ENCODE results near the gene MTERF1.
"Not testable (repeated sequence)": the region's sequence is repeated elsewhere in the genome, so short reads cannot be mapped to it uniquely, and the experiment has no call there.

MTERF1 gene

GRCh38 chr7:91880016-91880412, 488 bp downstream of the MTERF1 start:
- FAIRE-seq: no peak

- peak; percentile 27 for FAIRE-seq
These were observed 3.9 kb downstream of the MTERF1 start for GRCh38 chr7:91876391-91877133.

GRCh38 chr7:91875851-91876250, 4.7 kb downstream of the MTERF1 start:
- no peak for FAIRE-seq

GRCh38 chr7:91872928-91873327, 7.6 kb downstream of the MTERF1 start:
- FAIRE-seq: no peak

DNA sequence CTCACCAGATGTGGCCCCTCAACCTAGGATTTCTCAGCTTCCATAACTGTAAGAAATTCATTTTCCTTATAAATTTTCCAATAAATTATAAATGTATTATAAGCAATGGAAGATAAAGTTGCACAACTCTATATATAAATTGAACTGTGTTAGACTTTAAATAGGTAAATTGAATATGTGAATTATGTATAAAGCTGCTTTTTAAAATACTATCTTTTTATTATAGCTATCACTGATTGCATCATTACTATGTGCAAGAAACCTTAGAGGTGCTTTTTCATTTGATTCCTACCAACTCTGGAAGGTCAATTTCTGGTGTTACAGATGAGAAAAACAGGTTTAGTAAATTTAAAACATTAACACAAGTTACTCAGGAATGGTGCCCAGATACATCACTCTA, 8.4 kb downstream of the MTERF1 start:
- no peak for FAIRE-seq

- FAIRE-seq: no peak
These were observed 10.8 kb downstream of the MTERF1 start for GRCh38 chr7:91869661-91870060.

GRCh38 chr7:91866599-91867148, 13.8 kb downstream of the MTERF1 start:
- peak; percentile 61 for FAIRE-seq

GRCh38 chr7:91865511-91865910, 15.0 kb downstream of the MTERF1 start:
- no peak for FAIRE-seq

GRCh38 chr7:91864604-91865003, 15.9 kb downstream of the MTERF1 start:
- not testable (repeated sequence) for FAIRE-seq

- no peak for FAIRE-seq
These were observed 16.4 kb downstream of the MTERF1 start for GRCh38 chr7:91864070-91864469.

GRCh38 chr7:91852263-91852741, 28.2 kb downstream of the MTERF1 start:
- no peak for FAIRE-seq

DNA sequence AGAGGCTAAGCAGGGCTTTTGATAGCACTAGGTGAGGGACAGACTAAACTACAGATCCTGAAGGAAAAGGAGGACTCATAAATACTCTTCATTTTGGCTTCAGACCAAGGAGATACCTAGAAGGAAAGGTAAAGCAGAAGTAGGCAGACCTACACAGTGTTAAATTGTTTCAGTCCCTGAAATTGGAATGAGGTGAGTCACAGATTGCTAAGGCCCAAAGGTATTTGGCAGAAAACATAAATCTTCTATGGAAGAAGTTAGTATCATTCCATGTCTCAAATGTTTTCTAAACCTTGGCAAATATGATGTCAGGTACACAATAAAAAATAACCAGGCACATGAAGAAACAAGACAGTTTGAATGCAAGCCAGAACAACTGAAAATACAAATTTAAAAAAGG, 30.0 kb downstream of the MTERF1 start:
- FAIRE-seq: peak; percentile 48

- FAIRE-seq: no peak
These were observed 32.5 kb downstream of the MTERF1 start for GRCh38 chr7:91847876-91848588.

GRCh38 chr7:91847231-91847630, 33.3 kb downstream of the MTERF1 start:
- FAIRE-seq: no peak

DNA sequence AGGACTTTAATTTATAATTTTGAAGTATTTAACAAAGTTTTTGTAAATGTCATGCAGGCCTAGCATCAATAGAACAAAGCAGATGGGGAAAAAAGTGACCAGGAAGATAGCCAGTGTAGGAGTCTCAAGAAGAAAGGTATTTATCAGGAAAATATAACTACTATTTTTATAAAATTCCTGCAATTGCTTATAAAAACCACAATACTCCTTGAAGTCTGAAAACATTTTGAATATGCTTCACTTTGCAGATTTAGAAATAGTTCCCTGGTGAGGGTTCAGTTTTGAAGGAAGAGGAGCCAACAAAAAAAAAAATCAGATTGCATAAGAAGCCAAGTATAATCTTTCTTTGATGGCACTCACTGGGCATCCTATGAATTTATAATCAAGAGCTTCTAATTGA, 34.1 kb downstream of the MTERF1 start:
- FAIRE-seq: no peak

GRCh38 chr7:91843831-91844230, 36.7 kb downstream of the MTERF1 start:
- FAIRE-seq: no peak

- FAIRE-seq: no peak
These were observed 42.1 kb downstream of the MTERF1 start for GRCh38 chr7:91838439-91838838.

DNA sequence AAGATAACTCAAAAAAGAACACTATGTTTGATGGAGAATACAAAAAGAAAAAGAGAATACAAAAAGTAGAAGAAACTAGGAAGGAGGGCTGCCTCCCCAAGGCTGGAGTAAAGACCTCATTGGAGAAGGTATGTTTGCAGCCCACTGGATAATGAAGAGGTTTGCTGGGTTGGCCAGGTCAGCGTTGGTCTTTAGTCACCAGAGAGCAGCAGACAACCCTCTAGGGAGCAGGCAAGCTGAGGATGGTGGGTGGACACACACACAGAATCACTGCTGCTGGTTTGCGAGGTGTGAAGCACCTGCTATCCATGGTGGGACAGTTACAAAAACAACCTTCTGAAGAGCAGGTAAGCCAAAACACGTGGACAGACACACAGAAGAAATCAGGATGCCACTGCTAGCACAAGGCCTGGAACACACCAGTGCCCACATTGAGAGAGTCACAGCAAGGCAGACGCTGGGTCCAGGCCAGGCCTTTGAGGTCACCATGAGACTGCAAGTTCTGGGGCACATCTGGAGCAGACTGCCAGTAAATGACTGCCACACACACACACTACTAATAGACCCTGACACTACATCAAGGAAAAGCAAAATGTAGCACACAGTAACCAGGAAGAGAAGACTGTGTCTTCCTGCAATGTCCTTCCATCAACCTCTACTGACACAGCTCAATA, 43.0 kb downstream of the MTERF1 start:
- FAIRE-seq: no peak

- no peak for FAIRE-seq
These were observed 44.6 kb downstream of the MTERF1 start for GRCh38 chr7:91835826-91836368.

GRCh38 chr7:91835091-91835825, 45.2 kb downstream of the MTERF1 start:
- no peak for FAIRE-seq

GRCh38 chr7:91832493-91833045, 47.9 kb downstream of the MTERF1 start:
- FAIRE-seq: no peak

DNA sequence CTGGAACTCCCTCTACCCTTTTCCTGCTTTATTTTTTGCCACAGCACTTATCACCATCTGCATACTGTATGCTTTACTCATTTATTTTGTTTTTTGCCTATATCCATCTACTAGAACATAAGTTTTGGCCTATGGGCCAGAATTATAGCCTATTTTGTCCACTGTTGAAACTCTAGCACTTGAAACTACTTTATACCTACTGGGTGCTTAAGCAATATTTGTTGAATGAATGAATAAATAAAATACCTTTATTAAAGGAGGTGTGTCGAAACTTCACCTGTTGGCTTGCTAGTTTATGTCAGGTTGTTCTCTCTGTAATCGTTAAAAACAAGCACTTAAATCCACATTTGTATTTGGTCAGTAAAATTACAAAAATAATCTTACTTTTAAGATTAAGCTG, 53.3 kb downstream of the MTERF1 start:
- no peak for FAIRE-seq

All from G401.6 (cell line).